GM23338 (cell line): Measurements from ENCODE around the gene PKIB. TPM values are rescaled to one million over a fixed set of nuclear protein-coding genes. Genes with fewer than 3 reads are reported as not detected.

Source experiments
- ATAC-seq: fragments of 200-7000 bp; cut with Tn5 transposase; 3 replicates; pipeline ENCODE4 v1.9.1; 2020
- DNase-seq: peaks from one replicate; pipeline ENCODE4 v3.0.0-alpha.2; 2015; ENCODE audit warnings: low spot score
- H2AFZ ChIP-seq: fragments of 200-600 bp; sonication (generic); 2 replicates; pipeline ENCODE4 v1.8.0; 2016; ENCODE audit warnings: antibody characterized with exemption, mild to moderate bottlenecking, moderate library complexity
- H3F3A ChIP-seq: fragments of 200-600 bp; sonication (generic); replicated peaks from 2 replicates; pipeline ENCODE4 v1.8.0; 2017; ENCODE audit warnings: antibody characterized with exemption, mixed run types, low read depth
- H3K27ac ChIP-seq: fragments of 200-600 bp; sonication (generic); 2 replicates; pipeline ENCODE4 v1.6.1; 2016; ENCODE audit warnings: low read depth
- H3K27me3 ChIP-seq: fragments of 200-600 bp; sonication (generic); 2 replicates; pipeline ENCODE4 v1.8.0; 2016; ENCODE audit warnings: mild to moderate bottlenecking, mixed run types, moderate library complexity; ENCODE audit not compliant: insufficient read depth
- H3K36me3 ChIP-seq: fragments of 200-600 bp; sonication (generic); 2 replicates; pipeline ENCODE4 v1.8.0; 2016; ENCODE audit warnings: mild to moderate bottlenecking; ENCODE audit not compliant: insufficient read depth
- H3K4me1 ChIP-seq: fragments of 200-600 bp; sonication (generic); 2 replicates; pipeline ENCODE4 v1.8.0; 2016; ENCODE audit warnings: mild to moderate bottlenecking, moderate library complexity; ENCODE audit not compliant: insufficient read depth
- H3K4me2 ChIP-seq: fragments of 200-600 bp; sonication (generic); 2 replicates; pipeline ENCODE4 v1.7.1; 2017; ENCODE audit warnings: mixed run types
- H3K4me3 ChIP-seq: fragments of 200-600 bp; sonication (generic); 2 replicates; pipeline ENCODE4 v1.6.1; 2016; ENCODE audit warnings: mixed run types
- H3K79me2 ChIP-seq: fragments of 200-600 bp; sonication (generic); replicated peaks from 2 replicates; pipeline ENCODE4 v1.8.0; 2017; ENCODE audit warnings: mild to moderate bottlenecking; ENCODE audit not compliant: insufficient read depth
- H3K9me2 ChIP-seq: fragments of 200-600 bp; sonication (generic); 2 replicates; pipeline ENCODE4 v1.8.0; 2017; ENCODE audit not compliant: insufficient read depth
- H4K20me1 ChIP-seq: fragments of 200-600 bp; sonication (generic); replicated peaks from 2 replicates; pipeline ENCODE4 v1.8.0; 2017; ENCODE audit warnings: mild to moderate bottlenecking; ENCODE audit not compliant: insufficient read depth
- H3K27ac Mint-ChIP-seq: 2 replicates; pipeline ENCODE4 v1.8.0; 2020; ENCODE audit warnings: inconsistent platforms, mild to moderate bottlenecking, moderate library complexity, mixed read lengths
- H3K27me3 Mint-ChIP-seq: 3 replicates; pipeline ENCODE4 v1.8.0; 2022; ENCODE audit warnings: low read depth, mild to moderate bottlenecking, moderate library complexity, mixed read lengths, inconsistent platforms; ENCODE audit not compliant: insufficient read depth, poor library complexity
- H3K36me3 Mint-ChIP-seq: 3 replicates; pipeline ENCODE4 v1.8.0; 2021; ENCODE audit warnings: low read depth, mild to moderate bottlenecking, inconsistent platforms, moderate library complexity, mixed read lengths
- H3K4me1 Mint-ChIP-seq: 3 replicates; pipeline ENCODE4 v1.8.0; 2020; ENCODE audit warnings: mild to moderate bottlenecking, inconsistent platforms, mixed read lengths
- H3K4me3 Mint-ChIP-seq: 3 replicates; pipeline ENCODE4 v1.8.0; 2021; ENCODE audit warnings: moderate library complexity, mild to moderate bottlenecking, inconsistent platforms, mixed read lengths
- H3K9me3 Mint-ChIP-seq: 3 replicates; pipeline ENCODE4 v1.8.0; 2020; ENCODE audit warnings: moderate library complexity, mild to moderate bottlenecking, inconsistent platforms, mixed read lengths
- CREB1 ChIP-seq: fragments of 250-450 bp; sonication (Bioruptor Pico); IDR thresholded peaks from 2 replicates; pipeline ENCODE4 v1.5.0; 2020; ENCODE audit warnings: low read depth, mild to moderate bottlenecking, moderate library complexity
- EZH2phosphoT487 ChIP-seq: fragments of 200-600 bp; sonication (generic); IDR thresholded peaks from one replicate; pipeline ENCODE4 v1.8.1; 2018; ENCODE audit warnings: antibody characterized with exemption; ENCODE audit not compliant: unreplicated experiment
- polyA plus RNA-seq: library from polyadenylated mRNA; unstranded; fragments of >200 nt; fragmentation: Nextera tagmentation; extraction: Ambion mirVana; gene quantifications from 2 replicates; pipeline ENCODE4 v1.2.1, GENCODE V29; 2016
- total RNA-seq: library from RNA; depleted of rRNA; stranded (reverse); fragments of >200 nt; shearing (Covaris generic); gene quantifications from 2 replicates; pipeline ENCODE4 v1.2.3, GENCODE V29; 2014
- TF ChIP-seq, protein P1 (sequence below): fragments of 250-450 bp; sonication (Bioruptor Pico); IDR thresholded peaks from 2 replicates; pipeline ENCODE4 v1.5.0; 2020; ENCODE audit warnings: mild to moderate bottlenecking, moderate library complexity
- TF ChIP-seq, protein P2 (sequence below): IDR thresholded peaks from 2 replicates; pipeline ENCODE4 v1.6.1; 2016; ENCODE audit warnings: antibody characterized with exemption

The PKIB gene
- total and polyA plus RNA-seq, 2 experiments from 2014 or later = 125 to 170 TPM

DNA sequence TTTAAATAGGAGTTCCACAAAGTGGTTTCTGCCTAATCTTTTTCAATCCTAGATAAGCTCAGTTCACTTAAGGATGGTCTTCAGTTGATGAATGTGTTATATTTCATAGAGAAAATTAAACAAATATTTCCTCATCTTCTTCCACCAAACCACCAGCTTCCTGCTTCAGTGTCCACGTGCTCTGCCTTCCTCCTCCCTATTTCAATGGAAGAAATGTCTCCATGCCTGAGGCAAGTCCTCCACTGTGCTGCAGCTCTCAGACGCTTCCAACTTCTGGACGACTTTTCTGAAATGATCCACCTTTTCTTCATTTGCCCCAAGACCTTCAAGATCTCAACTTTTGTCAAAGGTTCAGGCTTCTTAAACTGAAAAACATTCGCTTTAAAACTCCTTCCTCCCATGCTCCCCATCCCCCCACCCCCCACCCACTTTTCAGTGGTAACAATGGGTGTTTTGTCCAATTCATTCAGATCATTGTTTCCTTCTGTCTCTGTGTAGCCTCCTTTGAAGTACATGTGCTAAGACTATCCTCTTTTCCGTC is 144.1 kb downstream of the PKIB start (continued):
- TF ChIP-seq, protein P1, sequence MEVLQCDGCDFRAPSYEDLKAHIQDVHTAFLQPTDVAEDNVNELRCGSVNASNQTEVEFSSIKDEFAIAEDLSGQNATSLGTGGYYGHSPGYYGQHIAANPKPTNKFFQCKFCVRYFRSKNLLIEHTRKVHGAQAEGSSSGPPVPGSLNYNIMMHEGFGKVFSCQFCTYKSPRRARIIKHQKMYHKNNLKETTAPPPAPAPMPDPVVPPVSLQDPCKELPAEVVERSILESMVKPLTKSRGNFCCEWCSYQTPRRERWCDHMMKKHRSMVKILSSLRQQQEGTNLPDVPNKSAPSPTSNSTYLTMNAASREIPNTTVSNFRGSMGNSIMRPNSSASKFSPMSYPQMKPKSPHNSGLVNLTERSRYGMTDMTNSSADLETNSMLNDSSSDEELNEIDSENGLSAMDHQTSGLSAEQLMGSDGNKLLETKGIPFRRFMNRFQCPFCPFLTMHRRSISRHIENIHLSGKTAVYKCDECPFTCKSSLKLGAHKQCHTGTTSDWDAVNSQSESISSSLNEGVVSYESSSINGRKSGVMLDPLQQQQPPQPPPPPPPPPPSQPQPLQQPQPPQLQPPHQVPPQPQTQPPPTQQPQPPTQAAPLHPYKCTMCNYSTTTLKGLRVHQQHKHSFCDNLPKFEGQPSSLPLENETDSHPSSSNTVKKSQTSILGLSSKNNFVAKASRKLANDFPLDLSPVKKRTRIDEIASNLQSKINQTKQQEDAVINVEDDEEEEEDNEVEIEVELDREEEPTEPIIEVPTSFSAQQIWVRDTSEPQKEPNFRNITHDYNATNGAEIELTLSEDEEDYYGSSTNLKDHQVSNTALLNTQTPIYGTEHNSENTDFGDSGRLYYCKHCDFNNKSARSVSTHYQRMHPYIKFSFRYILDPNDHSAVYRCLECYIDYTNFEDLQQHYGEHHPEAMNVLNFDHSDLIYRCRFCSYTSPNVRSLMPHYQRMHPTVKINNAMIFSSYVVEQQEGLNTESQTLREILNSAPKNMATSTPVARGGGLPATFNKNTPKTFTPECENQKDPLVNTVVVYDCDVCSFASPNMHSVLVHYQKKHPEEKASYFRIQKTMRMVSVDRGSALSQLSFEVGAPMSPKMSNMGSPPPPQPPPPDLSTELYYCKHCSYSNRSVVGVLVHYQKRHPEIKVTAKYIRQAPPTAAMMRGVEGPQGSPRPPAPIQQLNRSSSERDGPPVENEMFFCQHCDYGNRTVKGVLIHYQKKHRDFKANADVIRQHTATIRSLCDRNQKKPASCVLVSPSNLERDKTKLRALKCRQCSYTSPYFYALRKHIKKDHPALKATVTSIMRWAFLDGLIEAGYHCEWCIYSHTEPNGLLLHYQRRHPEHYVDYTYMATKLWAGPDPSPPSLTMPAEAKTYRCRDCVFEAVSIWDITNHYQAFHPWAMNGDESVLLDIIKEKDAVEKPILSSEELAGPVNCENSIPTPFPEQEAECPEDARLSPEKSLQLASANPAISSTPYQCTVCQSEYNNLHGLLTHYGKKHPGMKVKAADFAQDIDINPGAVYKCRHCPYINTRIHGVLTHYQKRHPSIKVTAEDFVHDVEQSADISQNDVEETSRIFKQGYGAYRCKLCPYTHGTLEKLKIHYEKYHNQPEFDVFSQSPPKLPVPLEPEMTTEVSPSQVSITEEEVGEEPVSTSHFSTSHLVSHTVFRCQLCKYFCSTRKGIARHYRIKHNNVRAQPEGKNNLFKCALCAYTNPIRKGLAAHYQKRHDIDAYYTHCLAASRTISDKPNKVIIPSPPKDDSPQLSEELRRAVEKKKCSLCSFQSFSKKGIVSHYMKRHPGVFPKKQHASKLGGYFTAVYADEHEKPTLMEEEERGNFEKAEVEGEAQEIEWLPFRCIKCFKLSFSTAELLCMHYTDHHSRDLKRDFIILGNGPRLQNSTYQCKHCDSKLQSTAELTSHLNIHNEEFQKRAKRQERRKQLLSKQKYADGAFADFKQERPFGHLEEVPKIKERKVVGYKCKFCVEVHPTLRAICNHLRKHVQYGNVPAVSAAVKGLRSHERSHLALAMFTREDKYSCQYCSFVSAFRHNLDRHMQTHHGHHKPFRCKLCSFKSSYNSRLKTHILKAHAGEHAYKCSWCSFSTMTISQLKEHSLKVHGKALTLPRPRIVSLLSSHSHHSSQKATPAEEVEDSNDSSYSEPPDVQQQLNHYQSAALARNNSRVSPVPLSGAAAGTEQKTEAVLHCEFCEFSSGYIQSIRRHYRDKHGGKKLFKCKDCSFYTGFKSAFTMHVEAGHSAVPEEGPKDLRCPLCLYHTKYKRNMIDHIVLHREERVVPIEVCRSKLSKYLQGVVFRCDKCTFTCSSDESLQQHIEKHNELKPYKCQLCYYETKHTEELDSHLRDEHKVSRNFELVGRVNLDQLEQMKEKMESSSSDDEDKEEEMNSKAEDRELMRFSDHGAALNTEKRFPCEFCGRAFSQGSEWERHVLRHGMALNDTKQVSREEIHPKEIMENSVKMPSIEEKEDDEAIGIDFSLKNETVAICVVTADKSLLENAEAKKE (CRISPR knock-in tag) = no peak
- no peak for TF ChIP-seq EZH2phosphoT487
- TF ChIP-seq, protein P2, sequence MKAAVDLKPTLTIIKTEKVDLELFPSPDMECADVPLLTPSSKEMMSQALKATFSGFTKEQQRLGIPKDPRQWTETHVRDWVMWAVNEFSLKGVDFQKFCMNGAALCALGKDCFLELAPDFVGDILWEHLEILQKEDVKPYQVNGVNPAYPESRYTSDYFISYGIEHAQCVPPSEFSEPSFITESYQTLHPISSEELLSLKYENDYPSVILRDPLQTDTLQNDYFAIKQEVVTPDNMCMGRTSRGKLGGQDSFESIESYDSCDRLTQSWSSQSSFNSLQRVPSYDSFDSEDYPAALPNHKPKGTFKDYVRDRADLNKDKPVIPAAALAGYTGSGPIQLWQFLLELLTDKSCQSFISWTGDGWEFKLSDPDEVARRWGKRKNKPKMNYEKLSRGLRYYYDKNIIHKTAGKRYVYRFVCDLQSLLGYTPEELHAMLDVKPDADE = no peak

DNA sequence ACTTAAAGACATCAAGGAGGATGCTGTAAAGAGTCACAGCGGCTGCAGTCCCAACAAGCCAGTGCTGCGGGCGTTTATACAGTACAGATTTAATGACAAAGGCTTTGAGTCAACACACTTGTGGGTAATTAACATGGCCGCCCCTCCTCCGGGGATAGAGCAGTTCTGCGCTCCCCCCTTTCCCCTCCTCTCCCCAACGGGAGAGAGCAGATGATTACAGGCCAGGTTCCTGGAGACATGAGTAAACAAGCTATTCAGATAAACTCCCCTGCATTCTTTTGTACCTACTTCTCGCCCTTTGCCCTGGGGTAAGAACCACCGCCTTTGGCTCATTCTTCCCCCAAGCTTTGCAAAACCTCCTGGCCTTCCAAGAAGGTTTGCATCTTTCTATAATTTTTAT is 145.7 kb downstream of the PKIB start:
- no peaks in the 10 kb centered on the region for H3K79me2 ChIP-seq
- peaks cover 34% of the 10 kb centered on the region for H3K4me1 ChIP-seq
- ATAC-seq (peak; percentile 94), DNase-seq (peak; percentile 82)
- no peaks in the 10 kb centered on the region for H3K9me2 ChIP-seq
- H3K36me3 Mint-ChIP-seq = no peaks in the 10 kb centered on the region
- H2AFZ ChIP-seq = no peak overlapping the region
- no peak overlapping the region for H3K27ac Mint-ChIP-seq
- H3K9me3 Mint-ChIP-seq = no peaks in the 10 kb centered on the region; the same call in 1 of the 3 replicates
- H3K4me1 Mint-ChIP-seq = peaks cover 24% of the 10 kb centered on the region
- peaks cover 91% of the 10 kb centered on the region for H3K27me3 ChIP-seq
- H3F3A ChIP-seq = no peaks in the 10 kb centered on the region; the same call in 1 of the 2 replicates
- H3K4me3 ChIP-seq = no peak overlapping the region
- H3K27me3 Mint-ChIP-seq = peaks cover 18% of the 10 kb centered on the region
- no peak overlapping the region for H3K4me3 Mint-ChIP-seq
- H3K4me2 ChIP-seq = peak overlapping the region; percentile 70; the same call in 1 of the 2 replicates
- H4K20me1 ChIP-seq = peaks cover 9% of the 10 kb centered on the region; the same call in 1 of the 2 replicates
- H3K27ac ChIP-seq = no peak overlapping the region
- no peaks in the 10 kb centered on the region for H3K36me3 ChIP-seq
- no peak for TF ChIP-seq CREB1 (CRISPR knock-in tag)
- TF ChIP-seq, protein P1 (CRISPR knock-in tag) = no peak
- TF ChIP-seq, protein P2 = no peak
